Neuronal stem cell (in vitro differentiated cells): ENCODE results near the gene KIF2A.

ENCODE experiments used
- DNase-seq: peaks from one replicate; pipeline ENCODE4 v3.0.0-alpha.2; 2013; ENCODE audit warnings: low spot score
- H2AFZ ChIP-seq: one replicate; pipeline ENCODE4 v1.6.1; 2013; ENCODE audit warnings: mild to moderate bottlenecking, low read length, inconsistent platforms
- H2AK5ac ChIP-seq: 2 replicates; pipeline ENCODE4 v1.6.1; 2013; ENCODE audit warnings: low read depth, mild to moderate bottlenecking, inconsistent platforms, low read length, moderate library complexity, mixed read lengths
- H2BK120ac ChIP-seq: 2 replicates; pipeline ENCODE4 v1.6.1; 2013; ENCODE audit warnings: low read depth, mild to moderate bottlenecking, inconsistent platforms, low read length, moderate library complexity, mixed read lengths
- H2BK12ac ChIP-seq: one replicate; pipeline ENCODE4 v1.6.1; 2013; ENCODE audit warnings: low read length, inconsistent platforms
- H2BK15ac ChIP-seq: 2 replicates; pipeline ENCODE4 v1.6.1; 2013; ENCODE audit warnings: mild to moderate bottlenecking, low read length, inconsistent platforms, mixed read lengths
- H2BK5ac ChIP-seq: one replicate; pipeline ENCODE4 v1.6.1; 2013; ENCODE audit warnings: inconsistent platforms, mild to moderate bottlenecking, low read length, moderate library complexity
- H3K14ac ChIP-seq: one replicate; pipeline ENCODE4 v1.6.1; 2013; ENCODE audit warnings: low read length, inconsistent platforms
- H3K18ac ChIP-seq: 2 replicates; pipeline ENCODE4 v1.6.1; 2013; ENCODE audit warnings: low read length, inconsistent platforms
- H3K23ac ChIP-seq: 2 replicates; pipeline ENCODE4 v1.6.1; 2013; ENCODE audit warnings: low read depth, mild to moderate bottlenecking, mixed read lengths, low read length, inconsistent platforms; ENCODE audit not compliant: poor library complexity
- H3K27ac ChIP-seq: replicated peaks from 3 replicates; pipeline ENCODE4 v1.5.1; 2013; ENCODE audit warnings: low read length, inconsistent platforms
- H3K27me3 ChIP-seq, 3 experiments: 2 replicates each; pipeline ENCODE4 v1.6.1; 2013; ENCODE audit warnings: low read length in 3 of 3, mild to moderate bottlenecking in 2 of 3, inconsistent platforms in 1 of 3, low read depth in 1 of 3, mixed read lengths in 1 of 3, moderate library complexity in 1 of 3; ENCODE audit not compliant: control insufficient read depth in 3 of 3, insufficient read depth in 3 of 3
- H3K36me3 ChIP-seq, 2 donors: replicated peaks in 1 of 2; 2 replicates each; pipeline ENCODE4 v1.6.1; 2013; ENCODE audit warnings: low read length in 2 of 2; ENCODE audit not compliant: control insufficient read depth in 2 of 2, insufficient read depth in 2 of 2
- H3K4ac ChIP-seq: 2 replicates; pipeline ENCODE4 v1.6.1; 2013; ENCODE audit warnings: inconsistent platforms, mild to moderate bottlenecking, low read length, moderate library complexity
- H3K4me1 ChIP-seq, 2 donors: 1 replicate in 1 of 2; 2 replicates in 1 of 2; pipeline ENCODE4 v1.6.1; 2013; ENCODE audit warnings: low read length in 2 of 2, low read depth in 1 of 2; ENCODE audit not compliant: control insufficient read depth in 2 of 2, insufficient read depth in 1 of 2
- H3K4me2 ChIP-seq: one replicate; pipeline ENCODE4 v1.6.1; 2013; ENCODE audit warnings: mild to moderate bottlenecking, low read length, inconsistent platforms; ENCODE audit not compliant: insufficient read depth, poor library complexity, severe bottlenecking
- H3K4me3 ChIP-seq, 2 donors: 2 replicates each; pipeline ENCODE4 v1.5.1; 2013; ENCODE audit warnings: low read length in 2 of 2, mild to moderate bottlenecking in 2 of 2, inconsistent platforms in 1 of 2, moderate library complexity in 1 of 2
- H3K79me1 ChIP-seq: one replicate; pipeline ENCODE4 v1.6.1; 2013; ENCODE audit warnings: low read depth, mild to moderate bottlenecking, inconsistent platforms, low read length, moderate library complexity
- H3K9ac ChIP-seq: one replicate; pipeline ENCODE4 v1.6.1; 2013; ENCODE audit warnings: mild to moderate bottlenecking, low read depth, low read length, inconsistent platforms; ENCODE audit not compliant: poor library complexity
- H3K9me3 ChIP-seq, 2 donors: replicated peaks in 1 of 2; 2 replicates each; pipeline versions ENCODE3 to v1.6.1; 2013; ENCODE audit warnings: low read length in 2 of 2, mild to moderate bottlenecking in 2 of 2, inconsistent platforms in 1 of 2, low read depth in 1 of 2, mixed read lengths in 1 of 2, moderate library complexity in 1 of 2; ENCODE audit not compliant: control insufficient read depth in 2 of 2, insufficient read depth in 1 of 2
- H4K8ac ChIP-seq: one replicate; pipeline ENCODE4 v1.6.1; 2013; ENCODE audit warnings: low read depth, mild to moderate bottlenecking, inconsistent platforms, low read length, moderate library complexity
- H4K91ac ChIP-seq: one replicate; pipeline ENCODE4 v1.6.1; 2013; ENCODE audit warnings: low read length, low read depth, mild to moderate bottlenecking, inconsistent platforms; ENCODE audit not compliant: poor library complexity
- WGBS, 2 donors: extraction: QIAGEN DNeasy Blood & Tissue Kit; methylation state at CpG; one replicate each; pipeline ENCODE4 v1.1.7; 2013; ENCODE audit warnings: missing lambda C conversion rate in 2 of 2, mixed read lengths in 1 of 2; ENCODE audit not compliant: insufficient read length in 2 of 2, insufficient replicate concordance in 1 of 2; ENCODE audit errors: extremely low coverage in 2 of 2; 5-methylcytosine and 5-hydroxymethylcytosine counted together

KIF2A gene

GRCh38 chr5:62283005-62283404 is 23.0 kb upstream of the KIF2A start:
- no peak overlapping the region for H4K91ac ChIP-seq
- no peaks in the 10 kb centered on the region for H3K79me1 ChIP-seq
- no peaks in the 10 kb centered on the region for H3K27me3 ChIP-seq
- DNase-seq = no peak
- no peak overlapping the region for H4K8ac ChIP-seq
- H3K9me3 ChIP-seq = peaks cover 0 to 3% of the 10 kb centered on the region in 2 donors
- no peak overlapping the region for H3K23ac ChIP-seq
- no peak overlapping the region for H2AFZ ChIP-seq
- H3K18ac ChIP-seq = no peak overlapping the region
- H3K27ac ChIP-seq = no peak overlapping the region
- H2BK120ac ChIP-seq = no peak overlapping the region
- no peaks in the 10 kb centered on the region for H3K4me1 ChIP-seq
- no peak overlapping the region for H2BK15ac ChIP-seq
- H3K4ac ChIP-seq = no peak overlapping the region
- no peak overlapping the region for H2AK5ac ChIP-seq
- no peak overlapping the region for H3K4me2 ChIP-seq
- no peak overlapping the region for H3K14ac ChIP-seq
- no peak overlapping the region for H3K9ac ChIP-seq
- no peak overlapping the region for H3K4me3 ChIP-seq
- H2BK5ac ChIP-seq = no peak overlapping the region
- no peak overlapping the region for H2BK12ac ChIP-seq
- no peaks in the 10 kb centered on the region for H3K36me3 ChIP-seq

DNA sequence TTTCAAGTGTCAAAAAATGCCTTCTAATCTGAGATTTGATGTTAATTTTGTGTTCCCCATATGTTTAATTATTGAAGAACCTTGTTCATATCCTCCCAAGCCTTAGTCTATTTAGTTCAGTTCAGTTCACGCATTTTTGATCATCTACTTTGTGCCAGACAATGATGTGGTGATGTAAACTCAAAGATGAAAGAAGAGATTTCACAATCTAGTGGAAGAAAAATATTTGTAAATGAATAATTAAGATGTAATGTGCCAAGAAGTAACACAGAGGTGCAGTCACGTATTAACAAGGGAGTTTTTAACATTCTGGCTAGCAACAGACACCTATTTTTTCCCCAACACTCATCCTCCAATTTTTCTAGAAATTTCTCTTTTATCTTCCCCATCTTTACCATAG is 22.1 kb upstream of the KIF2A start:
- no peaks in the 10 kb centered on the region for H3K36me3 ChIP-seq
- WGBS, 2 donors = no CpG with 5 or more reads among the region's 2 CpGs

GRCh38 chr5:62284946-62285891 is 20.8 kb upstream of the KIF2A start:
- H3K4ac ChIP-seq = no peak overlapping the region
- H2BK15ac ChIP-seq = no peak overlapping the region
- DNase-seq = no peak
- no peak overlapping the region for H3K27ac ChIP-seq
- no peak overlapping the region for H2BK120ac ChIP-seq
- H3K27me3 ChIP-seq = no peaks in the 10 kb centered on the region
- peaks cover 0 to 3% of the 10 kb centered on the region in 2 donors for H3K9me3 ChIP-seq
- H3K4me1 ChIP-seq = no peaks in the 10 kb centered on the region
- WGBS, 2 donors = no CpG with 5 or more reads among the region's 6 CpGs
- H3K36me3 ChIP-seq = no peaks in the 10 kb centered on the region
- no peak overlapping the region for H2AFZ ChIP-seq
- no peak overlapping the region for H2BK5ac ChIP-seq
- H3K4me3 ChIP-seq = no peak overlapping the region
- H3K9ac ChIP-seq = no peak overlapping the region
- no peak overlapping the region for H2BK12ac ChIP-seq
- no peak overlapping the region for H2AK5ac ChIP-seq
- H4K91ac ChIP-seq = no peak overlapping the region
- H3K18ac ChIP-seq = no peak overlapping the region
- H3K4me2 ChIP-seq = no peak overlapping the region
- no peak overlapping the region for H3K23ac ChIP-seq
- no peaks in the 10 kb centered on the region for H3K79me1 ChIP-seq
- H3K14ac ChIP-seq = no peak overlapping the region
- H4K8ac ChIP-seq = no peak overlapping the region

More for the DNA sequence above, 22.1 kb upstream of the KIF2A start:
- Histone ChIP-seq H2BK120ac (no peak overlapping the region), H3K79me1 (no peaks in the 10 kb centered on the region), H4K91ac (no peak overlapping the region), H3K9ac (no peak overlapping the region), H4K8ac (no peak overlapping the region), H2AK5ac (no peak overlapping the region), H3K27ac (no peak overlapping the region), H2BK15ac (no peak overlapping the region), H3K23ac (no peak overlapping the region), H3K4me2 (no peak overlapping the region), H3K4ac (no peak overlapping the region), H3K18ac (no peak overlapping the region), H2BK12ac (no peak overlapping the region), H2BK5ac (no peak overlapping the region), H3K4me3 (no peak overlapping the region), H3K9me3 (peaks cover 0 to 3% of the 10 kb centered on the region in 2 donors), H3K4me1 (no peaks in the 10 kb centered on the region), H3K27me3 (no peaks in the 10 kb centered on the region), H3K14ac (no peak overlapping the region), H2AFZ (no peak overlapping the region)
- no peak for DNase-seq

- no peak overlapping the region for H2BK15ac ChIP-seq
- no peak overlapping the region for H2BK5ac ChIP-seq
- H3K79me1 ChIP-seq = no peaks in the 10 kb centered on the region
- H2BK12ac ChIP-seq = no peak overlapping the region
- H3K36me3 ChIP-seq = no peaks in the 10 kb centered on the region
- no peak overlapping the region for H3K27ac ChIP-seq
- H3K4me1 ChIP-seq = no peaks in the 10 kb centered on the region
- H2BK120ac ChIP-seq = no peak overlapping the region
- WGBS, 2 donors = no CpG with 5 or more reads among the region's 3 CpGs
- H4K8ac ChIP-seq = no peak overlapping the region
- no peak overlapping the region for H4K91ac ChIP-seq
- H3K27me3 ChIP-seq = no peaks in the 10 kb centered on the region
- no peak overlapping the region for H3K4me3 ChIP-seq
- H3K23ac ChIP-seq = no peak overlapping the region
- H3K18ac ChIP-seq = no peak overlapping the region
- H3K14ac ChIP-seq = no peak overlapping the region
- no peak overlapping the region for H2AK5ac ChIP-seq
- H3K4me2 ChIP-seq = no peak overlapping the region
- H2AFZ ChIP-seq = no peak overlapping the region
- no peak for DNase-seq
- no peak overlapping the region for H3K4ac ChIP-seq
- H3K9ac ChIP-seq = no peak overlapping the region
- peaks cover 0 to 3% of the 10 kb centered on the region in 2 donors for H3K9me3 ChIP-seq
Observed at GRCh38 chr5:62286834-62287233, 19.2 kb upstream of the KIF2A start.
